HepG2 (cell line): ENCODE data around the gene NME2. TPM values are rescaled to one million over a fixed set of nuclear protein-coding genes. Genes with fewer than 3 reads are reported as not detected.

Source experiments
- AGO2 ChIP-seq: fragments of 200-400 bp; formaldehyde crosslinking; optimal IDR thresholded peaks from 2 replicates; pipeline ENCODE3; 2017; ENCODE audit warnings: mild to moderate bottlenecking, low read depth, low read length, moderate library complexity
- ASH2L ChIP-seq: fragments of 300-600, 200-600 bp; sonication (generic); IDR thresholded peaks from 2 replicates; pipeline ENCODE4 v1.7.0; 2017; ENCODE audit warnings: low read depth, mild to moderate bottlenecking, moderate library complexity, mixed read lengths, low read length; ENCODE audit not compliant: insufficient read length
- GLI4 ChIP-seq: sonication (generic); formaldehyde crosslinking; IDR thresholded peaks from 2 replicates; pipeline ENCODE4 v1.5.1; 2020; ENCODE audit warnings: missing genetic modification reagents, mild to moderate bottlenecking, moderate library complexity, borderline replicate concordance
- HCFC1 ChIP-seq: fragments of 150-350 bp; IDR thresholded peaks from 2 replicates; pipeline ENCODE4 v1.6.1; 2014; ENCODE audit warnings: low read depth, low read length
- KDM1A ChIP-seq: IDR thresholded peaks from 2 replicates; pipeline ENCODE4 v1.6.1; 2016; ENCODE audit warnings: missing compliant biosample characterization
- KMT2B ChIP-seq: IDR thresholded peaks from 2 replicates; pipeline ENCODE4 v1.6.1; 2016; ENCODE audit warnings: missing genetic modification reagents, missing compliant biosample characterization
- NBN ChIP-seq: fragments of 450-650 bp; conservative IDR thresholded peaks from 2 replicates; pipeline ENCODE4 v1.6.1; 2017
- POLR2A ChIP-seq, 2 experiments: IDR thresholded peaks; 2 replicates each; pipeline ENCODE4 v1.6.1; 2011; ENCODE audit warnings: low read depth in 2 of 2, low read length in 2 of 2, mild to moderate bottlenecking in 1 of 2, moderate library complexity in 1 of 2; ENCODE audit not compliant: insufficient read depth in 1 of 2
- SAP130 ChIP-seq: IDR thresholded peaks from 2 replicates; pipeline ENCODE4 v1.6.1; 2016; ENCODE audit warnings: low read depth
- SMARCC2 ChIP-seq: fragments of 450-650 bp; IDR thresholded peaks from 2 replicates; pipeline ENCODE4 v1.6.1; 2017; ENCODE audit warnings: antibody characterized with exemption, mild to moderate bottlenecking
- TBX3 ChIP-seq: fragments of 450-650 bp; IDR thresholded peaks from 2 replicates; pipeline ENCODE4 v1.6.1; 2017; ENCODE audit warnings: antibody characterized with exemption, mild to moderate bottlenecking, inconsistent platforms, borderline replicate concordance
- U2AF1 ChIP-seq: fragments of 200-400 bp; formaldehyde crosslinking; optimal IDR thresholded peaks from 2 replicates; pipeline ENCODE3; 2017; ENCODE audit warnings: mild to moderate bottlenecking, low read depth, low read length
- ZMYM4 ChIP-seq: sonication (generic); formaldehyde crosslinking; IDR thresholded peaks from 2 replicates; pipeline ENCODE4 v1.8.1; 2023; ENCODE audit warnings: mild to moderate bottlenecking, missing genetic modification reagents
- ZNF101 ChIP-seq: sonication (generic); formaldehyde crosslinking; IDR thresholded peaks from 2 replicates; pipeline ENCODE4 v1.4.0; 2020; ENCODE audit warnings: mild to moderate bottlenecking, low read depth, missing genetic modification reagents, borderline replicate concordance
- polyA plus RNA-seq, 8 experiments: library from polyadenylated mRNA; depleted of rRNA in 3 of 8; stranded (reverse) in 7 of 8; unstranded in 1 of 8; fragments of >200 nt; fragmentation: Illumina TruSeq in 4 of 8; extraction: Trizol in 4 of 8; gene quantifications; 2 replicates each; pipeline versions ENCODE4 v1.2.1 to v1.2.3, GENCODE V29; 2011 to 2016; ENCODE audit warnings: low read depth in 4 of 8, missing spikeins in 1 of 8, mixed read lengths in 1 of 8; ENCODE audit not compliant: insufficient read depth in 1 of 8
- total RNA-seq, 5 experiments: library from RNA; depleted of rRNA; stranded (reverse); fragments of >200 nt; fragmentation: Illumina TruSeq; extraction: Trizol; gene quantifications; 2 replicates each; pipeline ENCODE4 v1.2.3, GENCODE V29; 2016; ENCODE audit warnings: low read depth in 1 of 5
- TF ChIP-seq, protein P1 (sequence below): sonication (generic); formaldehyde crosslinking; IDR thresholded peaks from 2 replicates; pipeline ENCODE4 v1.4.0; 2020; ENCODE audit warnings: missing genetic modification reagents
- TF ChIP-seq, protein P2 (sequence below): sonication (generic); formaldehyde crosslinking; IDR thresholded peaks from 2 replicates; pipeline ENCODE4 v1.4.0; 2020; ENCODE audit warnings: mild to moderate bottlenecking, missing genetic modification reagents
- TF ChIP-seq, protein P3 (sequence below): sonication (generic); formaldehyde crosslinking; IDR thresholded peaks from 2 replicates; pipeline ENCODE4 v1.5.0; 2020; ENCODE audit warnings: mild to moderate bottlenecking, missing genetic modification reagents
- TF ChIP-seq, protein P4 (sequence below): sonication (generic); formaldehyde crosslinking; IDR thresholded peaks from 2 replicates; pipeline ENCODE4 v1.4.0; 2020; ENCODE audit warnings: missing genetic modification reagents, borderline replicate concordance

Gene NME2
- total and polyA plus RNA-seq, 2 of the 13 experiments (the other 11 are each of a cell fraction or from before 2014, with no cell fraction given) = 790 to 1,213 TPM

DNA sequence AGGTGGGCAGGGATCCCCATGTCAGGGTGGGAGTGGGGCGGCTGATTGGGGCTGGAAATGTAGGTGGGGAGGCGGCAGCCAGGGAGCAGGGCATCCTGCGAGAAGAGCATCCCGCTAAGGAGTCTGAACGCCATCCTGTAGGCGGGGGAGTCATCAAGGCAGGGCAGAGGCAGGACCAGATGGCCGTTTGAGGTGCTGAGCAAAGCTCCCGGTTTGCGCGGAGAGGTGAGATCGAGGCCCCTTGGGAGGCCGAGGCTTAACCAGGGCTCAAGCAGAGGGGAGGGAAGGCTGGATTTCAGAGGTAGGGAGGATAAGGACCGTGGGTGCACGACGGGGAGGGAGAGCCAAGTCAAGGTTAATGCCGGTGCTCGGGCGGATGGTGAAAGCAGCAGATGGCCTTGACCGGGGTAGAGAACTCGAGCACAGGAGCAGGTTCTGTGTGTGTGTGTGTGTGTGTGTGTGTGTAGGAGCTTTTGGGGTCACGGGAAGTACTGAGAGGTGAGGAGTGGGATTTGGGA lies 472 bp upstream of the NME2 start (continued):
- TF ChIP-seq, protein P1, sequence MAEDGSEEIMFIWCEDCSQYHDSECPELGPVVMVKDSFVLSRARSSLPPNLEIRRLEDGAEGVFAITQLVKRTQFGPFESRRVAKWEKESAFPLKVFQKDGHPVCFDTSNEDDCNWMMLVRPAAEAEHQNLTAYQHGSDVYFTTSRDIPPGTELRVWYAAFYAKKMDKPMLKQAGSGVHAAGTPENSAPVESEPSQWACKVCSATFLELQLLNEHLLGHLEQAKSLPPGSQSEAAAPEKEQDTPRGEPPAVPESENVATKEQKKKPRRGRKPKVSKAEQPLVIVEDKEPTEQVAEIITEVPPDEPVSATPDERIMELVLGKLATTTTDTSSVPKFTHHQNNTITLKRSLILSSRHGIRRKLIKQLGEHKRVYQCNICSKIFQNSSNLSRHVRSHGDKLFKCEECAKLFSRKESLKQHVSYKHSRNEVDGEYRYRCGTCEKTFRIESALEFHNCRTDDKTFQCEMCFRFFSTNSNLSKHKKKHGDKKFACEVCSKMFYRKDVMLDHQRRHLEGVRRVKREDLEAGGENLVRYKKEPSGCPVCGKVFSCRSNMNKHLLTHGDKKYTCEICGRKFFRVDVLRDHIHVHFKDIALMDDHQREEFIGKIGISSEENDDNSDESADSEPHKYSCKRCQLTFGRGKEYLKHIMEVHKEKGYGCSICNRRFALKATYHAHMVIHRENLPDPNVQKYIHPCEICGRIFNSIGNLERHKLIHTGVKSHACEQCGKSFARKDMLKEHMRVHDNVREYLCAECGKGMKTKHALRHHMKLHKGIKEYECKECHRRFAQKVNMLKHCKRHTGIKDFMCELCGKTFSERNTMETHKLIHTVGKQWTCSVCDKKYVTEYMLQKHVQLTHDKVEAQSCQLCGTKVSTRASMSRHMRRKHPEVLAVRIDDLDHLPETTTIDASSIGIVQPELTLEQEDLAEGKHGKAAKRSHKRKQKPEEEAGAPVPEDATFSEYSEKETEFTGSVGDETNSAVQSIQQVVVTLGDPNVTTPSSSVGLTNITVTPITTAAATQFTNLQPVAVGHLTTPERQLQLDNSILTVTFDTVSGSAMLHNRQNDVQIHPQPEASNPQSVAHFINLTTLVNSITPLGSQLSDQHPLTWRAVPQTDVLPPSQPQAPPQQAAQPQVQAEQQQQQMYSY (CRISPR knock-in tag) = no peak; the same call in 1 of the 2 replicates
- TF ChIP-seq HCFC1 (no peak), SAP130 (CRISPR knock-in tag) (no peak), U2AF1 (peak; percentile 25), GLI4 (CRISPR knock-in tag) (no peak), SMARCC2 (no peak), ZNF101 (CRISPR knock-in tag) (no peak), AGO2 (peak; percentile 51), KDM1A (CRISPR knock-in tag) (no peak), NBN (peak; percentile 88; the same call in 1 of the 2 replicates), KMT2B (CRISPR knock-in tag) (no peak), ZMYM4 (no peak), ASH2L (no peak), TBX3 (peak; percentile 52; the same call in 1 of the 2 replicates), POLR2A (IDR thresholded peaks at IDR 0.05; ENCODE audit: insufficient read depth in 1 of 2, low read depth in 2 of 2, low read length in 2 of 2) (no peak)
- TF ChIP-seq, protein P2, sequence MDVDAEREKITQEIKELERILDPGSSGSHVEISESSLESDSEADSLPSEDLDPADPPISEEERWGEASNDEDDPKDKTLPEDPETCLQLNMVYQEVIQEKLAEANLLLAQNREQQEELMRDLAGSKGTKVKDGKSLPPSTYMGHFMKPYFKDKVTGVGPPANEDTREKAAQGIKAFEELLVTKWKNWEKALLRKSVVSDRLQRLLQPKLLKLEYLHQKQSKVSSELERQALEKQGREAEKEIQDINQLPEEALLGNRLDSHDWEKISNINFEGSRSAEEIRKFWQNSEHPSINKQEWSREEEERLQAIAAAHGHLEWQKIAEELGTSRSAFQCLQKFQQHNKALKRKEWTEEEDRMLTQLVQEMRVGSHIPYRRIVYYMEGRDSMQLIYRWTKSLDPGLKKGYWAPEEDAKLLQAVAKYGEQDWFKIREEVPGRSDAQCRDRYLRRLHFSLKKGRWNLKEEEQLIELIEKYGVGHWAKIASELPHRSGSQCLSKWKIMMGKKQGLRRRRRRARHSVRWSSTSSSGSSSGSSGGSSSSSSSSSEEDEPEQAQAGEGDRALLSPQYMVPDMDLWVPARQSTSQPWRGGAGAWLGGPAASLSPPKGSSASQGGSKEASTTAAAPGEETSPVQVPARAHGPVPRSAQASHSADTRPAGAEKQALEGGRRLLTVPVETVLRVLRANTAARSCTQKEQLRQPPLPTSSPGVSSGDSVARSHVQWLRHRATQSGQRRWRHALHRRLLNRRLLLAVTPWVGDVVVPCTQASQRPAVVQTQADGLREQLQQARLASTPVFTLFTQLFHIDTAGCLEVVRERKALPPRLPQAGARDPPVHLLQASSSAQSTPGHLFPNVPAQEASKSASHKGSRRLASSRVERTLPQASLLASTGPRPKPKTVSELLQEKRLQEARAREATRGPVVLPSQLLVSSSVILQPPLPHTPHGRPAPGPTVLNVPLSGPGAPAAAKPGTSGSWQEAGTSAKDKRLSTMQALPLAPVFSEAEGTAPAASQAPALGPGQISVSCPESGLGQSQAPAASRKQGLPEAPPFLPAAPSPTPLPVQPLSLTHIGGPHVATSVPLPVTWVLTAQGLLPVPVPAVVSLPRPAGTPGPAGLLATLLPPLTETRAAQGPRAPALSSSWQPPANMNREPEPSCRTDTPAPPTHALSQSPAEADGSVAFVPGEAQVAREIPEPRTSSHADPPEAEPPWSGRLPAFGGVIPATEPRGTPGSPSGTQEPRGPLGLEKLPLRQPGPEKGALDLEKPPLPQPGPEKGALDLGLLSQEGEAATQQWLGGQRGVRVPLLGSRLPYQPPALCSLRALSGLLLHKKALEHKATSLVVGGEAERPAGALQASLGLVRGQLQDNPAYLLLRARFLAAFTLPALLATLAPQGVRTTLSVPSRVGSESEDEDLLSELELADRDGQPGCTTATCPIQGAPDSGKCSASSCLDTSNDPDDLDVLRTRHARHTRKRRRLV (CRISPR knock-in tag) = no peak
- TF ChIP-seq, protein P3, sequence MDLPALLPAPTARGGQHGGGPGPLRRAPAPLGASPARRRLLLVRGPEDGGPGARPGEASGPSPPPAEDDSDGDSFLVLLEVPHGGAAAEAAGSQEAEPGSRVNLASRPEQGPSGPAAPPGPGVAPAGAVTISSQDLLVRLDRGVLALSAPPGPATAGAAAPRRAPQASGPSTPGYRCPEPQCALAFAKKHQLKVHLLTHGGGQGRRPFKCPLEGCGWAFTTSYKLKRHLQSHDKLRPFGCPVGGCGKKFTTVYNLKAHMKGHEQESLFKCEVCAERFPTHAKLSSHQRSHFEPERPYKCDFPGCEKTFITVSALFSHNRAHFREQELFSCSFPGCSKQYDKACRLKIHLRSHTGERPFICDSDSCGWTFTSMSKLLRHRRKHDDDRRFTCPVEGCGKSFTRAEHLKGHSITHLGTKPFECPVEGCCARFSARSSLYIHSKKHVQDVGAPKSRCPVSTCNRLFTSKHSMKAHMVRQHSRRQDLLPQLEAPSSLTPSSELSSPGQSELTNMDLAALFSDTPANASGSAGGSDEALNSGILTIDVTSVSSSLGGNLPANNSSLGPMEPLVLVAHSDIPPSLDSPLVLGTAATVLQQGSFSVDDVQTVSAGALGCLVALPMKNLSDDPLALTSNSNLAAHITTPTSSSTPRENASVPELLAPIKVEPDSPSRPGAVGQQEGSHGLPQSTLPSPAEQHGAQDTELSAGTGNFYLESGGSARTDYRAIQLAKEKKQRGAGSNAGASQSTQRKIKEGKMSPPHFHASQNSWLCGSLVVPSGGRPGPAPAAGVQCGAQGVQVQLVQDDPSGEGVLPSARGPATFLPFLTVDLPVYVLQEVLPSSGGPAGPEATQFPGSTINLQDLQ = 0 out of 2 replicates have a peak, but pooled peaks have one; percentile 23
- TF ChIP-seq, protein P4, sequence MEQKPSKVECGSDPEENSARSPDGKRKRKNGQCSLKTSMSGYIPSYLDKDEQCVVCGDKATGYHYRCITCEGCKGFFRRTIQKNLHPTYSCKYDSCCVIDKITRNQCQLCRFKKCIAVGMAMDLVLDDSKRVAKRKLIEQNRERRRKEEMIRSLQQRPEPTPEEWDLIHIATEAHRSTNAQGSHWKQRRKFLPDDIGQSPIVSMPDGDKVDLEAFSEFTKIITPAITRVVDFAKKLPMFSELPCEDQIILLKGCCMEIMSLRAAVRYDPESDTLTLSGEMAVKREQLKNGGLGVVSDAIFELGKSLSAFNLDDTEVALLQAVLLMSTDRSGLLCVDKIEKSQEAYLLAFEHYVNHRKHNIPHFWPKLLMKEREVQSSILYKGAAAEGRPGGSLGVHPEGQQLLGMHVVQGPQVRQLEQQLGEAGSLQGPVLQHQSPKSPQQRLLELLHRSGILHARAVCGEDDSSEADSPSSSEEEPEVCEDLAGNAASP = peak; percentile 11; the same call in 1 of the 2 replicates
